Lower lobe of right lung (tissue), 2 donors: ENCODE data around the gene RREB1. TPM values are rescaled to one million over a fixed set of nuclear protein-coding genes. Genes with fewer than 3 reads are reported as not detected.

ENCODE experiments used
- ATAC-seq, 2 donors: fragments of 200-7000 bp; cut with Tn5 transposase; one replicate each; pipeline ENCODE4 v1.9.1; 2020 to 2022; ENCODE audit warnings: mild to moderate bottlenecking in 2 of 2, moderate library complexity in 2 of 2
- DNase-seq: peaks from one replicate; pipeline ENCODE4 v3.0.0-alpha.2; 2020
- H3K27ac ChIP-seq: fragments of 200-600 bp; one replicate; pipeline ENCODE4 v1.8.0; 2022
- H3K27me3 ChIP-seq: fragments of 200-600 bp; one replicate; pipeline ENCODE4 v1.8.0; 2022; ENCODE audit warnings: low read depth
- H3K36me3 ChIP-seq: fragments of 200-600 bp; one replicate; pipeline ENCODE4 v1.8.0; 2022; ENCODE audit warnings: mild to moderate bottlenecking
- H3K4me1 ChIP-seq: fragments of 200-600 bp; one replicate; pipeline ENCODE4 v1.8.0; 2022
- H3K4me3 ChIP-seq: fragments of 200-600 bp; one replicate; pipeline ENCODE4 v1.8.0; 2022; ENCODE audit warnings: mild to moderate bottlenecking
- H3K9me3 ChIP-seq: fragments of 200-600 bp; one replicate; pipeline ENCODE4 v1.8.0; 2022
- intact Hi-C: fragments of 100-400 bp; cut with DNase I; formaldehyde crosslinking; loops from one replicate; pipeline ENCODE4 v1.11.0; 2022
- total RNA-seq: library from RNA; stranded (reverse); fragmentation: NEBNext Ultra II Directional; extraction: Animal tissue kit (Norgen Biotek cat#: 25700); gene quantifications from one replicate; pipeline ENCODE4 v1.2.1, GENCODE V29; 2021
- TF ChIP-seq, protein P1 (sequence below): fragments of 200-600 bp; IDR thresholded peaks from one replicate; pipeline ENCODE4 v1.8.0; 2022; ENCODE audit warnings: antibody characterized with exemption, mild to moderate bottlenecking
- donor health status: DM: no; HTN: yes; CAD: no; lungs with severe emphysema.

RREB1 gene
- total RNA-seq, 1 donor from 2014 or later = 62.8 TPM

DNA sequence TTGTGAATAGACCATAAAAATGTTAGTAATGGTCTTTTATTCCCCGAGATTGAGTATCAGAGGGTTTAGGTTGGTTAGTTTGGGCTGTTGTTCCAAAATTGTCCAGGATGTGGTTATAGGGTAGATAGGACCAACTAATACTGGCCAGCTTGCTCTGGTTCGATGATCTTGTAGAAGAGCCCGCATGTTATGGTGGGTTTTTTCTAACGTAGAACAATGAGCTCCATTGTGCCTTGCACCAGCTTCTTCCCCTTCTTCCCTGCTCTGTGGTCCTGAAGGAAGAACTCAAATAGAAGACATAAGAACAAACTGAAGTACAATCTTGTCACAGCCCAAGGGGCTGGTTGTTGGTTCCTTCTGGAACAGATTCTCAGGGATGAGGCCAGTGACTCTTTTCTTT lies 70.5 kb downstream of the RREB1 start:
- H3K36me3 ChIP-seq = peaks cover 64% of the 10 kb centered on the region
- TF ChIP-seq, protein P1, sequence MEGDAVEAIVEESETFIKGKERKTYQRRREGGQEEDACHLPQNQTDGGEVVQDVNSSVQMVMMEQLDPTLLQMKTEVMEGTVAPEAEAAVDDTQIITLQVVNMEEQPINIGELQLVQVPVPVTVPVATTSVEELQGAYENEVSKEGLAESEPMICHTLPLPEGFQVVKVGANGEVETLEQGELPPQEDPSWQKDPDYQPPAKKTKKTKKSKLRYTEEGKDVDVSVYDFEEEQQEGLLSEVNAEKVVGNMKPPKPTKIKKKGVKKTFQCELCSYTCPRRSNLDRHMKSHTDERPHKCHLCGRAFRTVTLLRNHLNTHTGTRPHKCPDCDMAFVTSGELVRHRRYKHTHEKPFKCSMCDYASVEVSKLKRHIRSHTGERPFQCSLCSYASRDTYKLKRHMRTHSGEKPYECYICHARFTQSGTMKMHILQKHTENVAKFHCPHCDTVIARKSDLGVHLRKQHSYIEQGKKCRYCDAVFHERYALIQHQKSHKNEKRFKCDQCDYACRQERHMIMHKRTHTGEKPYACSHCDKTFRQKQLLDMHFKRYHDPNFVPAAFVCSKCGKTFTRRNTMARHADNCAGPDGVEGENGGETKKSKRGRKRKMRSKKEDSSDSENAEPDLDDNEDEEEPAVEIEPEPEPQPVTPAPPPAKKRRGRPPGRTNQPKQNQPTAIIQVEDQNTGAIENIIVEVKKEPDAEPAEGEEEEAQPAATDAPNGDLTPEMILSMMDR = no peak

DNA sequence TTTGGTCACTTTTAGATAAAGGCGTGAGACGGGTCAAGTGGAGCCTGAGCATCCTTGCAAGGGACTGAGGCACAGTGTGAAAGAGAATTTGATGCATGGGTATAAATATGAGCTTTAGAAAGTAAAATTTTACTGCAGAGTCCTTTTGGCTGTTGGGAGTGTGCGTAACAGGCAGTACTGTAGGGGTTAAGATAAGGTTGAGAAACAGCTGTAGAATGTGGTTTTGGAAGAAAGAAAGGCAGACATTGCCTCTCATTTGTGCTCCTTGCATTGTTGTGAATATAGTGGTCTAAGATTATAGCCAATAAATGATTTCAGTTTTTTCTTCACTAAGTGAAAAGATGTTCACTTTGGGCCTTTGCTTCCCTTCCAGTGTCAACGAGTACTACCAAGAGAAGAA lies 73.0 kb downstream of the RREB1 start:
- Histone ChIP-seq H3K27ac (no peak overlapping the region), H3K27me3 (no peaks in the 10 kb centered on the region), H3K4me1 (peaks cover 9% of the 10 kb centered on the region), H3K36me3 (peaks cover 85% of the 10 kb centered on the region), H3K9me3 (no peaks in the 10 kb centered on the region), H3K4me3 (no peak overlapping the region)
- DNase-seq (no peak), ATAC-seq (no peak)
- intact Hi-C loops = no loop called here
- TF ChIP-seq, protein P1 = no peak

More for the DNA sequence above, 70.5 kb downstream of the RREB1 start:
- ATAC-seq (no peak), DNase-seq (no peak)
- intact Hi-C loops = no loop called here
- H3K27me3 ChIP-seq = no peaks in the 10 kb centered on the region
- H3K4me3 ChIP-seq = no peak overlapping the region
- peaks cover 22% of the 10 kb centered on the region for H3K4me1 ChIP-seq
- no peak overlapping the region for H3K27ac ChIP-seq
- no peaks in the 10 kb centered on the region for H3K9me3 ChIP-seq

DNA sequence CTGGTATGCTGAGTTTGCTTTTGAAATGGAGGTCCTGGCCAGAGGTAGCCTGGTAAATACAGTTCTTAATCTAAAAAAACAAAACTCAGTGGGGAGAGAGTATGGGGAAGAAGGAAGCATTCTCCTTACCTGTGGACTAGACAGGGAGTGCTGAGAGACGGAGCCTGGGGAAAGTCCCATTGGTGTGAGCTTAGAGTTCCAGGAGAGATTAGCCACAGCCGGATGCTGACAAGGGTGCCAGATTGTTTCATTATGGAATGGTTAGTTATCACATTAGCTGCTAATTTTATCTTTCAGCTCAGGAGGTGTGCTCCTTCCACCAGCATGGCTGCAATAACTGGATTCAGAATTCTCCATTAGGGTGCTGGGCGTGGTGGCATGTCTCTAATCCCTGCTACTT lies 75.9 kb downstream of the RREB1 start:
- intact Hi-C loops = no loop called here
- Histone ChIP-seq H3K36me3 (peaks cover 90% of the 10 kb centered on the region), H3K9me3 (no peaks in the 10 kb centered on the region), H3K4me1 (peaks cover 7% of the 10 kb centered on the region), H3K27ac (no peak overlapping the region), H3K4me3 (no peak overlapping the region), H3K27me3 (no peaks in the 10 kb centered on the region)
- DNase-seq = no peak
- TF ChIP-seq, protein P1 = no peak
- no peak for ATAC-seq

DNA sequence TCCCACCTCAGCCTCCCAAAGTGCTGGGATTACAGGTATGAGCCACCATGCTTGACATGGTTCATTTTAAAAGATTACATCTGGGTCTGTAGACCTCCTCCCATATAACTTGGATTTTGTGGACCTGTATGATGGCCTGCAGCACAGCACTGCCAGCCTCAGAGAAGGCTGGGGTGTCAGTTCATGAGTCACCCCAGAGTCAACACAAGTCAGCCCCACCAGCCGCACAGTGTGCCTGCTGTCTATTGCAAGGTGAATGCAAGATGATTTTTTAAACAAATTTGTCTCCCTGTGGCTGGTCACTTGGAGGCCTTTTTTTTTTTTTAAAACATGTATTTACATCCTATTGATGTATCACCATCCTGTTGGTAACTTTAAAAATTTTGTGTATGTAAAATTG lies 76.7 kb downstream of the RREB1 start:
- no peak overlapping the region for H3K4me3 ChIP-seq
- no peaks in the 10 kb centered on the region for H3K27me3 ChIP-seq
- no peak for DNase-seq
- no peak for ATAC-seq
- H3K36me3 ChIP-seq = peaks cover 93% of the 10 kb centered on the region
- no peaks in the 10 kb centered on the region for H3K9me3 ChIP-seq
- TF ChIP-seq, protein P1 = no peak
- H3K4me1 ChIP-seq = peaks cover 7% of the 10 kb centered on the region
- intact Hi-C loops = no loop called here
- H3K27ac ChIP-seq = no peak overlapping the region

DNA sequence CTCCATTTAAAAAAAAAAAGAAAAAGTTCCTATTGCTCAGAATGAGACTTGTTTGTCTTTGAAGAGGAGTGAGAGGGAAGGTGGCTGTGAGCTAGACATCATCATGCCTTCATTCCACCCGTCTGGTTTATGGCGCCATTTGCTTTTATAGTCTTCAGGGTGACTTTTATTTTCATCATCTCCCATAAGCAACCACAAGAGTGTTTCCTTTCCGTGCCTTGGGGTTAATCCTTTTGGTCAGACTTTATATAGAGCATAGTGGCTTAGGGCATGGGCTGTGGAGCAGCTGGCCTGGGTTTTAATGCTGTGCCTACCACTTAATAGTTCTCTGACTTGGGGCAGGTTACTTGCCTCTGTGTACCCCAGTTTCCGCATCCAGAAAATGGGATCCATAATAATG lies 77.8 kb downstream of the RREB1 start:
- no peak overlapping the region for H3K27ac ChIP-seq
- H3K36me3 ChIP-seq = peaks cover 93% of the 10 kb centered on the region
- no peaks in the 10 kb centered on the region for H3K9me3 ChIP-seq
- TF ChIP-seq, protein P1 = no peak
- no peaks in the 10 kb centered on the region for H3K27me3 ChIP-seq
- intact Hi-C loops = no loop called here
- DNase-seq = no peak
- peaks cover 7% of the 10 kb centered on the region for H3K4me1 ChIP-seq
- H3K4me3 ChIP-seq = no peak overlapping the region
- no peak for ATAC-seq

DNA sequence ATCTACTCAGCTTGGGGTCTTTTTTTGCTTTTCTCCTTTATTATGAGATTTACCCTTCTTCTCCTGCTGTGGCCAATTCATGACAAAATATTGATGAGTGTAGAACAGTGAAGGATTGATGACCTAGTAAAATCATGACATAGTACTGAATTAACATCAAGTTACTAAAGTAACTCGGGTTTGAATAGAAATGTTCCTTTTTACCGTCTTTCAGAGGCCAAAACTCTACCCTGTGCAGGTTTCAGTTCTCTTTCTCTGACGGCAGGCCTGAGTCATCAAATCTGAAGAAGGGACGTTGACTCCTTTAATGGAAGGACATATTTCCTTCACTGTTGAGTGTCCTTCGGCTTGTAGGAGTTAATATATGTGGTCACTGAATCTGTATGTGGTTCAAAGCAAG lies 80.7 kb downstream of the RREB1 start:
- DNase-seq = no peak

More for the DNA sequence above, 80.7 kb downstream of the RREB1 start:
- Histone ChIP-seq H3K4me1 (peaks cover 7% of the 10 kb centered on the region), H3K27ac (peak overlapping the region; percentile 13), H3K27me3 (no peaks in the 10 kb centered on the region), H3K9me3 (no peaks in the 10 kb centered on the region), H3K36me3 (peaks cover 78% of the 10 kb centered on the region), H3K4me3 (no peak overlapping the region)
- TF ChIP-seq, protein P1 = no peak
- intact Hi-C loops = no loop called here
- ATAC-seq = peak; percentile 50 to 71
